ENCODE results near the gene ZIC1.
A peak's percentile ranks its signal among the peaks of the same experiment; 100 is the strongest.

The ZIC1 gene

GRCh38 chr3:147421184-147421912 is 12.2 kb downstream of the ZIC1 start:
- peak in 1 of 51 donors; percentile 30 for DNase-seq

GRCh38 chr3:147422196-147422595 is 13.0 kb downstream of the ZIC1 start:
- no peak for DNase-seq

- peak in 2 of 51 donors; percentile 28 to 29 for DNase-seq
Measured at GRCh38 chr3:147422601-147423536, 13.7 kb downstream of the ZIC1 start.

GRCh38 chr3:147423537-147423797 is 14.3 kb downstream of the ZIC1 start:
- no peak for DNase-seq

GRCh38 chr3:147423798-147424580 is 14.8 kb downstream of the ZIC1 start:
- DNase-seq: no peak

DNA sequence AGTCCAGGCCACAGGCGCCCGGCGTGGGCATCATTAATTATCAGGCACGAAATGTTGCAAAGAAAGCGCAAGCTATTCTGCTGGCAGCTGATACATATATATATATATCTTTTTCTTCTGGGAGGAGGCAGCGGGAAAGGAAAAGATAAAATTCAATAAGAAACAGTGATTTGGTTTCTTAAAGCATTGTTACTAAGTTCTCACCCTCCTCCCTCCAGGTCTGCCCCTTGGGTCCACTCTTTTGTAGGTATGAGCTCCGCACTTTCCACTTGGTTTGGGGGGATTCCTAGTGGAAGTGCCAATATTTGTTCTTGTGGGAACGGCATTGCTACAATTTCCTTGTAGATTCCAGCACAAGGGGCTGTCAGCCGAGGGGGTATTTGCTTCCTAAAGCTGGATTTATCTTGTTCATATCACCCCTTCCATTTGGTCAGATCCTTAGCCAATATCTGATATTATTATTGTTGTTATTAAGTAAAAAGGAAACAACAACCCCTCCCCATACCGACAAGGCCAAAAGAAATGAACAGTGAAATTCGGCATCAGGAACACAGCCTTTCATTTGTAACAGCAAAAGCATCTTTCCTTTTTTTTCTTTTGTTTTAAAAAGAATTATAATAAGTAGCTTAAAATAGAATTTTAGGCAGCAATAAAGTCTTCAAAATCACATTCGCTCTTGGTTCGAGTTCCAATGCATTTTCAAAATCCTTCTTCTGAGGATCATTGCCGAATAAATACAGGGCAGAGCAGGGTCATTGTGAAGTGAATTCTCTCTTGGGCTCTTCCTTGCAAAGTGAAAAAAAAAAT is 15.6 kb downstream of the ZIC1 start:
- DNase-seq: no peak

GRCh38 chr3:147425388-147425850 is 16.3 kb downstream of the ZIC1 start:
- DNase-seq: no peak

GRCh38 chr3:147426931-147427330 is 17.8 kb downstream of the ZIC1 start:
- no peak for DNase-seq

DNA sequence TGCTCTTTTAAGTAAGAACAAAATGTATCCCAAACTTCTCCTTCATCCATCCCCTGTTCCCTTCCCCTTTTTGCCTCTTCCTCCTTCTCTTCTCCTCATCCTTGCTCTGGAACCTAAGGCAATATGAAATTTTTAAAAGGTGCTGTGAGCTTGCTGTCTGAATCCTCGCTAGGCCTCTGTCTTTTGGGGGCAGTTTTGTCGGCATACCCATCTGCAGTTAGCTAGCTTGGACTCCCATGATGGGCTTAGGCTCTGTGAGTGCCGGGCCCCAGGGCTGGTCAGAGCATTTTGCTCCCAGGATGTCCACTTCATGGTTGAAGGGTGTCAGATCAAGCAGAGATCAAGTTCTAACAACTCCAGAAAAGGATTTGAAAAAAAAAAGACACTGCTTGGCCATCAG is 18.6 kb downstream of the ZIC1 start:
- DNase-seq: no peak

DNA sequence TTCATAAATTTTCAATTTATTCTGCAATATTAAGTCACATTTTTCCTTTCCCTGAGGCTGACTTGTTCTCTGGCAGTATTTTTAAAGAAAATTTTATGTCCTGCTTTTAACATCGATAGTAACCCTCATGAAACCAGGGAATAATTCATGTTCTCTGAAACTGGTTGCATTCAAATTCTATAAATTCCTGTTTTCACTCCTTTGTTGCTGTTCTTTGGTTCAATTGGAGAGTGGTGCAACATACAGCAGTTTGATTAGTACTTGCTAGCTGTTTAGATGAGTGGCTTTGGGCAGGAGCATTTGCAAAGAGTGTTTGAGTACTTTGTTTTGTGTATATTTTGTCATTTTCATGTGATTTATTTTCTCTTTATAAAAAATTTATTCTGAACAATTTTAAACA is 19.2 kb downstream of the ZIC1 start:
- no peak for DNase-seq

- DNase-seq: no peak
Measured at GRCh38 chr3:147428754-147429153, 19.6 kb downstream of the ZIC1 start.

DNA sequence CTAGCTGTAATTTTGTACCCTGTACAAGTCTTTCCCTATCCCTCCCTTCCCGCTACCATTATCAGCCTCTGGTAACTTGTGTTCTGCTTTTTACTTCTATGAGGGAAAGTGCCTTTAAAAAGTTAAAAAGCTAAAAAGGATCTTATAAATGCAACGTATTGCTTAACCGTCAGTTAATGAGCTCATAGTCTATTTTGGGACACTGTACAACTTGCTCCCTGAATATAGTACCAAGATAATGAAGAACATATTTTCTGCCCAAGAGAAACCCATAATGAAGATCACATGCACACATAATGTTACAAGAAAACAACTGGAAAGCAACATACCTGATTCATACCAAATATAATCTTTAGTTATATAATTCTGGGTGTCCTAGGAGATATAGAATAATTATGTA is 22.6 kb downstream of the ZIC1 start:
- no peak for DNase-seq

DNA sequence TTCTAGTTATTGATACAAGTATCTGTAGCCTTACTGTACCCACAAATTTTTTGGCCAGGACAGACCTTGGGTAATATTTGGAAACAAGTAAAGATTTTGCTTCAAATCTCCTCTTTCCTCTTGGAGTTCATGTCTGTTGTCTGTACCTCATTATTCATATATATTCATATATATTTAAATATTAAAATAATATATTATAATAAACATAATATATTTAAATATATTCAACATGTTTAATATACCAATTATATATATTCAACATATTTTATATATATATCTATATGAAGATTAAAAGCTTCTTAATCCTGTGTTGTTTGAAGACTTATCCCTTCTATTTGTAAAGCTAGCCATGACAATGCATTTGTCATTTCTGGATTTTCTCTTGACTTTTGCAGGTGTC is 38.1 kb downstream of the ZIC1 start:
- DNase-seq: no peak

GRCh38 chr3:147449669-147450068 is 40.5 kb downstream of the ZIC1 start:
- no peak for DNase-seq

GRCh38 chr3:147458995-147459704 is 50.0 kb downstream of the ZIC1 start:
- DNase-seq: no peak

DNA sequence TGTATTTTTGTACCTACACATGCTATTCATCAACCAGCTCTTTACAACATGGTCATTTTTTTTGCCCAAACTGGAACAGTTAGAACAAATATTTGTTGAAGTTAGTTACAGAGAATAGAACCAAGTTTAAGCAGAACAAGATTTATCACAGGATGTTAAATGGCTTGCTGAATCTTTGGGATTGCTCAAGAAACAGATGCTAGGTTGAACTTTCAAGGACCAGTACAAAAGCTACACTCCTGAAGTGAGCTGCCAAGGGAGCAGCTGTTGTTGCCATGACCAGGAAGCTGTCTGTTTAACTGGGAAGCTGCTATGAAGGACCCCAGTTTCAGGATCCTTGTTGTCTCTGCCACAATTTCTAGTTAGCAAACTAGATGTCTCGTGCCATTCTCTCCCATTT is 53.7 kb downstream of the ZIC1 start:
- DNase-seq: no peak

Data from hypothalamus (tissue), 51 donors.